Tibial nerve (tissue), 4 donors: ENCODE results near the gene H2AZ2.

Source experiments
- EP300 ChIP-seq, 2 donors: sonication (generic); formaldehyde crosslinking; IDR thresholded peaks; one replicate each; pipeline ENCODE4 v1.6.1; 2017; ENCODE audit warnings: antibody characterized with exemption in 2 of 2, mild to moderate bottlenecking in 1 of 2
- TF ChIP-seq, protein P1 (sequence below), 5 experiments: fragments of 200-600 bp in 3 of 5; fragments of 450-650 bp in 2 of 5; sonication (generic) in 3 of 5; IDR thresholded peaks; one replicate each; pipeline ENCODE4 v1.5.1; 2016 to 2019; ENCODE audit warnings: antibody characterized with exemption in 5 of 5, mild to moderate bottlenecking in 3 of 5, moderate library complexity in 2 of 5

GRCh38 chr7:44787041-44787440 lies 60.8 kb downstream of the H2AZ2 start:
- TF ChIP-seq, protein P1, sequence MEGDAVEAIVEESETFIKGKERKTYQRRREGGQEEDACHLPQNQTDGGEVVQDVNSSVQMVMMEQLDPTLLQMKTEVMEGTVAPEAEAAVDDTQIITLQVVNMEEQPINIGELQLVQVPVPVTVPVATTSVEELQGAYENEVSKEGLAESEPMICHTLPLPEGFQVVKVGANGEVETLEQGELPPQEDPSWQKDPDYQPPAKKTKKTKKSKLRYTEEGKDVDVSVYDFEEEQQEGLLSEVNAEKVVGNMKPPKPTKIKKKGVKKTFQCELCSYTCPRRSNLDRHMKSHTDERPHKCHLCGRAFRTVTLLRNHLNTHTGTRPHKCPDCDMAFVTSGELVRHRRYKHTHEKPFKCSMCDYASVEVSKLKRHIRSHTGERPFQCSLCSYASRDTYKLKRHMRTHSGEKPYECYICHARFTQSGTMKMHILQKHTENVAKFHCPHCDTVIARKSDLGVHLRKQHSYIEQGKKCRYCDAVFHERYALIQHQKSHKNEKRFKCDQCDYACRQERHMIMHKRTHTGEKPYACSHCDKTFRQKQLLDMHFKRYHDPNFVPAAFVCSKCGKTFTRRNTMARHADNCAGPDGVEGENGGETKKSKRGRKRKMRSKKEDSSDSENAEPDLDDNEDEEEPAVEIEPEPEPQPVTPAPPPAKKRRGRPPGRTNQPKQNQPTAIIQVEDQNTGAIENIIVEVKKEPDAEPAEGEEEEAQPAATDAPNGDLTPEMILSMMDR (IDR thresholded peaks at IDR 0.05), result no peak
- TF ChIP-seq EP300 (IDR thresholded peaks at IDR 0.05), result no peak
